ENCODE results near the gene SYNCRIP. TPM values are rescaled to one million over a fixed set of nuclear protein-coding genes. Genes with fewer than 3 reads are reported as not detected.
A peak's percentile ranks its signal among the peaks of the same experiment; 100 is the strongest.

SYNCRIP gene
- total RNA-seq, 1 experiment from 2014 or later: 199 TPM

GRCh38 chr6:85675030-85675819 is 32.5 kb upstream of the SYNCRIP start:
- no peaks in the 10 kb centered on the region for H3K9me3 ChIP-seq (ENCODE audit: control insufficient read depth, low read depth, low read length)
- Mint-ChIP-seq H3K9me3 (peaks cover 6 to 10% of the 10 kb centered on the region in 2 experiments; a peak in 4 of 5 replicates), H3K4me3 (peak overlapping the region; percentile 99 to 100), H3K27ac (peak overlapping the region; percentile 30 to 88 (median 68); a peak in 4 of 7 replicates), H3K4me1 (peaks cover 43 to 44% of the 10 kb centered on the region in 2 experiments), H3K27me3 (ENCODE audit: low read depth) (peaks cover 5% of the 10 kb centered on the region; the same call in 1 of the 2 replicates), H3K36me3 (ENCODE audit: insufficient read depth in 1 of 3, low read depth in 3 of 3) (peaks cover 46 to 55% (median 53%) of the 10 kb centered on the region in 3 experiments)
- H2AFZ ChIP-seq (ENCODE audit: low read length): no peak overlapping the region
- H3K18ac ChIP-seq (ENCODE audit: insufficient read length, low read depth, low read length): no peak overlapping the region
- no peak overlapping the region for H2AK5ac ChIP-seq (ENCODE audit: insufficient read length, low read length)
- no peak overlapping the region for H3K56ac ChIP-seq (ENCODE audit: insufficient read length, low read depth, low read length)
- H3K9ac ChIP-seq (ENCODE audit: extremely low read depth, insufficient read length, low read length): peak overlapping the region; percentile 39
- no CpG with 5 or more reads among the region's 4 CpGs for WGBS (ENCODE audit: extremely low coverage, insufficient read length, low lambda C conversion rate)
- no peak overlapping the region for H3K23ac ChIP-seq (ENCODE audit: insufficient read length, low read depth, low read length)
- H4K5ac ChIP-seq (ENCODE audit: insufficient read length, low read depth, low read length): no peak overlapping the region
- no peak overlapping the region for H2BK20ac ChIP-seq (ENCODE audit: low read depth, low read length, poor library complexity, severe bottlenecking)
- peaks cover 9% of the 10 kb centered on the region for H3K23me2 ChIP-seq (ENCODE audit: insufficient read length, low read depth, low read length, poor library complexity, severe bottlenecking)
- no peak overlapping the region for H2BK12ac ChIP-seq (ENCODE audit: insufficient read length, low read depth, low read length)
- H3K4me2 ChIP-seq (ENCODE audit: insufficient read depth, insufficient read length, low read length): peak overlapping the region; percentile 93
- H2BK15ac ChIP-seq (ENCODE audit: low read depth, low read length): no peak overlapping the region
- no peak overlapping the region for H3K14ac ChIP-seq (ENCODE audit: insufficient read depth, low read length)
- peaks cover 3% of the 10 kb centered on the region for H4K20me1 ChIP-seq (ENCODE audit: control insufficient read depth, insufficient read depth, insufficient read length)
- H2BK5ac ChIP-seq (ENCODE audit: insufficient read length, low read length): no peak overlapping the region
- no peaks in the 10 kb centered on the region for H3K79me1 ChIP-seq (ENCODE audit: insufficient read depth, low read depth, low read length, poor library complexity, severe bottlenecking)
- H3K27ac ChIP-seq (ENCODE audit: insufficient read length, low read depth, low read length): no peak overlapping the region
- H3K4me1 ChIP-seq (ENCODE audit: insufficient read depth, low read length): no peaks in the 10 kb centered on the region; the same call in 1 of the 2 replicates
- peak; percentile 36 for DNase-seq
- H3K79me2 ChIP-seq (ENCODE audit: insufficient read depth, low read length): peaks cover 27% of the 10 kb centered on the region; the same call in 1 of the 2 replicates
- no peak for TF ChIP-seq CTCF (conservative IDR thresholded peaks at IDR 0.05)
- no peak overlapping the region for H3K4ac ChIP-seq (ENCODE audit: low read depth, low read length)
- H3T11ph ChIP-seq (ENCODE audit: low read length): no peak overlapping the region
- no peak overlapping the region for H4K91ac ChIP-seq (ENCODE audit: insufficient read length, low read depth, low read length)
- H3K27me3 ChIP-seq (ENCODE audit: insufficient read depth, low read length): no peaks in the 10 kb centered on the region
- H4K8ac ChIP-seq (replicated peaks; ENCODE audit: insufficient read length, low read depth, low read length): no peak overlapping the region
- H2BK120ac ChIP-seq (ENCODE audit: low read depth, low read length, poor library complexity, severe bottlenecking): no peak overlapping the region

All from H9 (cell line).